ENCODE measurements around the gene C1orf53. TPM values are rescaled to one million over a fixed set of nuclear protein-coding genes. Genes with fewer than 3 reads are reported as not detected.

The C1orf53 gene
- total and polyA plus RNA-seq, 2 donors (not counting 1 experiment from before 2014, with no cell fraction given): 0.24 TPM; not detected in 1

GRCh38 chr1:197942042-197942441 lies 39.6 kb downstream of the C1orf53 start:
- H3K27ac ChIP-seq (ENCODE audit: low read length in 2 of 2): no peak overlapping the region
- ATAC-seq (ENCODE audit: low read depth) (no peak), DNase-seq (no peak)
- intact Hi-C loops (cut with micrococcal nuclease): no loop called here
- H3K9me3 ChIP-seq (ENCODE audit: control extremely low read depth in 1 of 3, control insufficient read depth in 2 of 3, insufficient read depth in 1 of 3, low read length in 2 of 3): peaks cover 0 to 3% (median 0%) of the 10 kb centered on the region in 3 donors
- H3K4me3 ChIP-seq (ENCODE audit: control extremely low read depth in 1 of 5, extremely low read depth in 1 of 5, insufficient read depth in 1 of 5, low read depth in 2 of 5, low read length in 4 of 5): no peak overlapping the region
- H3K4me1 Mint-ChIP-seq: no peaks in the 10 kb centered on the region
- no peaks in the 10 kb centered on the region for H3K79me2 ChIP-seq (ENCODE audit: control insufficient read depth, insufficient read depth, low read length)
- H3K4me3 Mint-ChIP-seq: no peak overlapping the region
- peaks cover 0 to 4% (median 0%) of the 10 kb centered on the region in 4 experiments for H3K27me3 ChIP-seq (replicated peaks in 1 of 4; ENCODE audit: control extremely low read depth in 1 of 4, control insufficient read depth in 3 of 4, insufficient read depth in 4 of 4, low read length in 3 of 4)
- TF ChIP-seq EZH2 (IDR thresholded peaks at IDR 0.05; ENCODE audit: borderline replicate concordance, insufficient read depth, low read depth, low read length, poor library complexity, severe bottlenecking): no peak
- POLR2A ChIA-PET: no interaction called here
- H3K9ac ChIP-seq (ENCODE audit: low read length): no peak overlapping the region
- no peaks in the 10 kb centered on the region for H3K9me3 Mint-ChIP-seq (ENCODE audit: insufficient read depth)
- no peaks in the 10 kb centered on the region for H3K36me3 ChIP-seq (replicated peaks in 1 of 2; ENCODE audit: control extremely low read depth in 1 of 2, control insufficient read depth in 1 of 2, extremely low read depth in 1 of 2, insufficient read depth in 2 of 2, low read length in 1 of 2)
- WGBS (ENCODE audit: insufficient coverage): no CpG with 5 or more reads among the region's 2 CpGs
- no peak overlapping the region for H3K4me2 ChIP-seq (replicated peaks; ENCODE audit: low read depth, low read length, poor library complexity, severe bottlenecking)
- H3K27me3 Mint-ChIP-seq: peaks cover 37% of the 10 kb centered on the region
- H2AFZ ChIP-seq (ENCODE audit: insufficient read depth, low read depth, low read length, poor library complexity, severe bottlenecking): no peak overlapping the region
- H3K4me1 ChIP-seq (ENCODE audit: control insufficient read depth in 2 of 2, insufficient read depth in 2 of 2, low read length in 2 of 2): no peaks in the 10 kb centered on the region
- CTCF ChIA-PET: no interaction called here
- no peak overlapping the region for H3K27ac Mint-ChIP-seq
- H4K20me1 ChIP-seq (ENCODE audit: control insufficient read depth, insufficient read depth, low read length, poor library complexity, severe bottlenecking): no peaks in the 10 kb centered on the region

- H3K9ac ChIP-seq (ENCODE audit: low read length): no peak overlapping the region
- POLR2A ChIA-PET: no interaction called here
- peaks cover 0 to 3% (median 1%) of the 10 kb centered on the region in 3 donors for H3K9me3 ChIP-seq (ENCODE audit: control extremely low read depth in 1 of 3, control insufficient read depth in 2 of 3, insufficient read depth in 1 of 3, low read length in 2 of 3)
Observed at GRCh38 chr1:197944485-197944884, 42.1 kb downstream of the C1orf53 start.

More at GRCh38 chr1:197944485-197944884, 42.1 kb downstream of the C1orf53 start:
- CTCF ChIA-PET: no interaction called here
- Mint-ChIP-seq H3K9me3 (ENCODE audit: insufficient read depth) (no peaks in the 10 kb centered on the region), H3K4me3 (no peak overlapping the region), H3K27ac (no peak overlapping the region), H3K4me1 (no peaks in the 10 kb centered on the region), H3K27me3 (peaks cover 26% of the 10 kb centered on the region)
- H3K79me2 ChIP-seq (ENCODE audit: control insufficient read depth, insufficient read depth, low read length): no peaks in the 10 kb centered on the region
- H3K27ac ChIP-seq (ENCODE audit: low read length in 2 of 2): no peak overlapping the region
- no peak overlapping the region for H2AFZ ChIP-seq (ENCODE audit: insufficient read depth, low read depth, low read length, poor library complexity, severe bottlenecking)
- no peak overlapping the region for H3K4me2 ChIP-seq (replicated peaks; ENCODE audit: low read depth, low read length, poor library complexity, severe bottlenecking)
- H4K20me1 ChIP-seq (ENCODE audit: control insufficient read depth, insufficient read depth, low read length, poor library complexity, severe bottlenecking): no peaks in the 10 kb centered on the region
- ATAC-seq (ENCODE audit: low read depth): no peak
- no peak for DNase-seq
- no peaks in the 10 kb centered on the region for H3K36me3 ChIP-seq (replicated peaks in 1 of 2; ENCODE audit: control extremely low read depth in 1 of 2, control insufficient read depth in 1 of 2, extremely low read depth in 1 of 2, insufficient read depth in 2 of 2, low read length in 1 of 2)
- intact Hi-C loops (cut with micrococcal nuclease): no loop called here
- TF ChIP-seq CTCF (IDR thresholded peaks at IDR 0.05) (no peak), EZH2 (IDR thresholded peaks at IDR 0.05; ENCODE audit: borderline replicate concordance, insufficient read depth, low read depth, low read length, poor library complexity, severe bottlenecking) (no peak)
- peaks cover 0 to 9% (median 0%) of the 10 kb centered on the region in 4 experiments for H3K27me3 ChIP-seq (replicated peaks in 1 of 4; ENCODE audit: control extremely low read depth in 1 of 4, control insufficient read depth in 3 of 4, insufficient read depth in 4 of 4, low read length in 3 of 4)
- H3K4me3 ChIP-seq (ENCODE audit: control extremely low read depth in 1 of 5, extremely low read depth in 1 of 5, insufficient read depth in 1 of 5, low read depth in 2 of 5, low read length in 4 of 5): no peak overlapping the region
- WGBS (ENCODE audit: insufficient coverage): 100% methylated on average over 1 of the region's 4 CpGs
- no peaks in the 10 kb centered on the region for H3K4me1 ChIP-seq (ENCODE audit: control insufficient read depth in 2 of 2, insufficient read depth in 2 of 2, low read length in 2 of 2)

All from B cell (primary cell).